Camera-type eye (tissue), 1 donor: Measurements from ENCODE around the gene RBM48. TPM values are rescaled to one million over a fixed set of nuclear protein-coding genes. Genes with fewer than 3 reads are reported as not detected.

ENCODE experiments used
- total RNA-seq: library from RNA; depleted of rRNA; stranded (reverse); fragments of >200 nt; gene quantifications from one replicate; pipeline ENCODE4 v1.2.3, GENCODE V29; 2014

The RBM48 gene
- total RNA-seq: 33.0 TPM

GRCh38 chr7:92528188-92528957, at the start of gene RBM48, which contains the start of gene PEX1:
Gene RBM48, plus strand, starts transcription at chr7:92528795. Its CDS starts 19 bp downstream, at chr7:92528814.
Gene PEX1, minus strand, starts transcription at chr7:92528520. Its CDS starts 85 bp downstream, at chr7:92528435.

Other genes with a start within 250 kb of the RBM48 start
- 61.0 TPM for gene GATAD1, start 81.3 kb upstream of the RBM48 start, total RNA-seq
- not detected for gene ERVW-1, start 50.8 kb upstream of the RBM48 start, total RNA-seq
- 53.4 TPM for gene PEX1, start 275 bp upstream of the RBM48 start, total RNA-seq
- gene FAM133B, start 61.6 kb downstream of the RBM48 start, total RNA-seq: 48.5 TPM